Kasumi-1 (cell line): Measurements from ENCODE around the gene PDZD4.

ENCODE experiments used
- DNase-seq, 2 experiments: peaks; one replicate each; lab custom pipeline; 2025; lab: John Stamatoyannopoulos, UW

PDZD4 gene

GRCh38 chrX:153782871-153783270, 47.5 kb downstream of the PDZD4 start:
- DNase-seq, result no peak

GRCh38 chrX:153782313-153782712, 48.0 kb downstream of the PDZD4 start:
- DNase-seq, result no peak

GRCh38 chrX:153781428-153782047, 48.8 kb downstream of the PDZD4 start:
- no peak for DNase-seq

- no peak for DNase-seq
Measured at GRCh38 chrX:153780678-153781427, 49.5 kb downstream of the PDZD4 start, which contains the start of gene SRPK3. SRPK3 (plus strand) TSS chrX:153781041; CDS start chrX:153781087, 46 bp downstream.

- DNase-seq, result peak in 1 of 2 experiments; percentile 15
Measured at GRCh38 chrX:153779891-153780677, 50.3 kb downstream of the PDZD4 start.

- DNase-seq, result peak in 1 of 2 experiments; percentile 5
Measured at GRCh38 chrX:153778684-153779101, 51.7 kb downstream of the PDZD4 start.

GRCh38 chrX:153778181-153778580, 52.2 kb downstream of the PDZD4 start:
- DNase-seq, result no peak

GRCh38 chrX:153777261-153778090, 52.9 kb downstream of the PDZD4 start:
- DNase-seq, result no peak

- no peak for DNase-seq
Measured at GRCh38 chrX:153776611-153777045, 53.7 kb downstream of the PDZD4 start.

- DNase-seq, result no peak
Measured at GRCh38 chrX:153776120-153776599, 54.2 kb downstream of the PDZD4 start.

- no peak for DNase-seq
Measured at GRCh38 chrX:153775293-153776119, 54.8 kb downstream of the PDZD4 start.

- DNase-seq, result no peak
Measured at GRCh38 chrX:153774576-153775292, 55.6 kb downstream of the PDZD4 start.

GRCh38 chrX:153773741-153774575, 56.4 kb downstream of the PDZD4 start:
- no peak for DNase-seq

GRCh38 chrX:153773218-153773611, 57.1 kb downstream of the PDZD4 start:
- DNase-seq, result no peak

- no peak for DNase-seq
Measured at GRCh38 chrX:153772316-153773217, 57.8 kb downstream of the PDZD4 start.

- no peak for DNase-seq
Measured at GRCh38 chrX:153771415-153772315, 58.7 kb downstream of the PDZD4 start.
